ENCODE measurements around the gene CACNG4. TPM values are rescaled to one million over a fixed set of nuclear protein-coding genes. Genes with fewer than 3 reads are reported as not detected.

Gene CACNG4
- total RNA-seq, 1 experiment from 2014 or later, result 40.3 TPM

DNA sequence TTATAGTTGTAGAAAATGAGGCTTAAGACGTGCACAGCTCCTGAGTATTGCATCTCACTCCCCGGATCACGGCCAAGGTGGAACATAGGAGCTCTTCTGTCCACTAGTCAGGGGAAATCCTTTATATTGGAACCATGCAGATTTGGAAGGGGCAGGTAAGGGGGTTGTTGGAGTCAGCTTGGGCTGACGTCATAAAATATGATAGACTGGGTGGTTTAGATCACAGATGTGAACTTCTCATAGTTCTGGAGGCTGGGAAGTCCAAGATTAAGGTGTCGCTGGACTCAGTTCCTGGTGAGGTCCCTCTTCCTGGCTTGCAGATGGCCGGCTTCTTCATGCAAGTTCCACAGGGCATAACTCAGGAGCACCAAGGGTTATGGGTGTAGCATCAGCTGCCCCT lies 5.6 kb downstream of the CACNG4 start:
- H3K36me3 ChIP-seq (ENCODE audit: control insufficient read depth, insufficient read depth, low read length), result no peaks in the 10 kb centered on the region; the same call in 1 of the 2 replicates
- peaks cover 14% of the 10 kb centered on the region for H3K4me1 ChIP-seq (ENCODE audit: control insufficient read depth, insufficient read depth, low read length)
- TF ChIP-seq SIN3A (IDR thresholded peaks at IDR 0.05; ENCODE audit: borderline replicate concordance, insufficient read depth, low read depth, low read length) (no peak), TCF7L2 (IDR thresholded peaks at IDR 0.05; ENCODE audit: low read depth, low read length) (no peak), POLR2AphosphoS5 (IDR thresholded peaks at IDR 0.05; ENCODE audit: low read depth, low read length) (no peak)
- TF ChIP-seq, protein P1, sequence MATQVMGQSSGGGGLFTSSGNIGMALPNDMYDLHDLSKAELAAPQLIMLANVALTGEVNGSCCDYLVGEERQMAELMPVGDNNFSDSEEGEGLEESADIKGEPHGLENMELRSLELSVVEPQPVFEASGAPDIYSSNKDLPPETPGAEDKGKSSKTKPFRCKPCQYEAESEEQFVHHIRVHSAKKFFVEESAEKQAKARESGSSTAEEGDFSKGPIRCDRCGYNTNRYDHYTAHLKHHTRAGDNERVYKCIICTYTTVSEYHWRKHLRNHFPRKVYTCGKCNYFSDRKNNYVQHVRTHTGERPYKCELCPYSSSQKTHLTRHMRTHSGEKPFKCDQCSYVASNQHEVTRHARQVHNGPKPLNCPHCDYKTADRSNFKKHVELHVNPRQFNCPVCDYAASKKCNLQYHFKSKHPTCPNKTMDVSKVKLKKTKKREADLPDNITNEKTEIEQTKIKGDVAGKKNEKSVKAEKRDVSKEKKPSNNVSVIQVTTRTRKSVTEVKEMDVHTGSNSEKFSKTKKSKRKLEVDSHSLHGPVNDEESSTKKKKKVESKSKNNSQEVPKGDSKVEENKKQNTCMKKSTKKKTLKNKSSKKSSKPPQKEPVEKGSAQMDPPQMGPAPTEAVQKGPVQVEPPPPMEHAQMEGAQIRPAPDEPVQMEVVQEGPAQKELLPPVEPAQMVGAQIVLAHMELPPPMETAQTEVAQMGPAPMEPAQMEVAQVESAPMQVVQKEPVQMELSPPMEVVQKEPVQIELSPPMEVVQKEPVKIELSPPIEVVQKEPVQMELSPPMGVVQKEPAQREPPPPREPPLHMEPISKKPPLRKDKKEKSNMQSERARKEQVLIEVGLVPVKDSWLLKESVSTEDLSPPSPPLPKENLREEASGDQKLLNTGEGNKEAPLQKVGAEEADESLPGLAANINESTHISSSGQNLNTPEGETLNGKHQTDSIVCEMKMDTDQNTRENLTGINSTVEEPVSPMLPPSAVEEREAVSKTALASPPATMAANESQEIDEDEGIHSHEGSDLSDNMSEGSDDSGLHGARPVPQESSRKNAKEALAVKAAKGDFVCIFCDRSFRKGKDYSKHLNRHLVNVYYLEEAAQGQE (IDR thresholded peaks at IDR 0.05; ENCODE audit: insufficient read depth in 1 of 2, low read depth in 2 of 2, low read length in 1 of 2), result no peak
- TF ChIP-seq, protein P2, sequence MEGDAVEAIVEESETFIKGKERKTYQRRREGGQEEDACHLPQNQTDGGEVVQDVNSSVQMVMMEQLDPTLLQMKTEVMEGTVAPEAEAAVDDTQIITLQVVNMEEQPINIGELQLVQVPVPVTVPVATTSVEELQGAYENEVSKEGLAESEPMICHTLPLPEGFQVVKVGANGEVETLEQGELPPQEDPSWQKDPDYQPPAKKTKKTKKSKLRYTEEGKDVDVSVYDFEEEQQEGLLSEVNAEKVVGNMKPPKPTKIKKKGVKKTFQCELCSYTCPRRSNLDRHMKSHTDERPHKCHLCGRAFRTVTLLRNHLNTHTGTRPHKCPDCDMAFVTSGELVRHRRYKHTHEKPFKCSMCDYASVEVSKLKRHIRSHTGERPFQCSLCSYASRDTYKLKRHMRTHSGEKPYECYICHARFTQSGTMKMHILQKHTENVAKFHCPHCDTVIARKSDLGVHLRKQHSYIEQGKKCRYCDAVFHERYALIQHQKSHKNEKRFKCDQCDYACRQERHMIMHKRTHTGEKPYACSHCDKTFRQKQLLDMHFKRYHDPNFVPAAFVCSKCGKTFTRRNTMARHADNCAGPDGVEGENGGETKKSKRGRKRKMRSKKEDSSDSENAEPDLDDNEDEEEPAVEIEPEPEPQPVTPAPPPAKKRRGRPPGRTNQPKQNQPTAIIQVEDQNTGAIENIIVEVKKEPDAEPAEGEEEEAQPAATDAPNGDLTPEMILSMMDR (IDR thresholded peaks at IDR 0.05), result no peak
- no peaks in the 10 kb centered on the region for H3K9me3 ChIP-seq (ENCODE audit: control insufficient read depth, insufficient read depth, low read depth, low read length)
- ChIA-PET POLR2A (no interaction called here), CTCF (no interaction called here)
- H3K27ac ChIP-seq (ENCODE audit: low read length), result no peak overlapping the region
- H3K27me3 ChIP-seq (ENCODE audit: control insufficient read depth, insufficient read depth, low read length), result no peaks in the 10 kb centered on the region
- in situ Hi-C loops (cut with HindIII; ENCODE audit: low pct_unique_long_range_greater_than_20kb, low sequenced_read_pairs), result no loop called here
- intact Hi-C loops (cut with micrococcal nuclease; ENCODE audit: unreplicated experiment), result no loop called here
- ATAC-seq, result no peak
- BruUV-seq (replicated peaks), result no TSS peak
- no peak overlapping the region for H3K4me3 ChIP-seq (ENCODE audit: low read depth in 2 of 2, low read length in 2 of 2)
- no peak for DNase-seq (ENCODE audit: low read depth, low spot score)

DNA sequence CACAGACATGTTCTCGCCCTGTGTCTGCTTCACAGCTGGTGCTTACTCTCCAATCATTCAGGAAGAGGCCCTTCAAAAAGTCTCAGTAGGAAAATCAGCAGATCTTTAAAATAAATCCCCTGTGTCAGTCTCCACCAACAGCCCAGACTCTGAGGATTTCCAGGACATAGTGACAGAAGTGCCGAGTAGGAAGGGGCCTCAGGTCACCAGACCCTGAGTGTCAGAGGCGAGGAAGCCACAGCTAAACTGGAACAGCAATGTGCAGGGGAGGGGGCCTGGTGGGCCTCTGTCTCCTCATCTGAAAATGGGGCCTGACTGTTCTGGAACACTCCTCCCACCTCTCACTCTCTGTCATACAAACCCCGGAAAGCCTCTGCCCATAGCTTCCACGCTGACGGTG lies 6.3 kb downstream of the CACNG4 start:
- intact Hi-C loops (cut with micrococcal nuclease; ENCODE audit: unreplicated experiment), result no loop called here
- POLR2A ChIA-PET, result no interaction called here
- CTCF ChIA-PET, result no interaction called here
- Histone ChIP-seq H3K36me3 (ENCODE audit: control insufficient read depth, insufficient read depth, low read length) (no peaks in the 10 kb centered on the region; the same call in 1 of the 2 replicates), H3K4me3 (ENCODE audit: low read depth in 2 of 2, low read length in 2 of 2) (no peak overlapping the region), H3K9me3 (ENCODE audit: control insufficient read depth, insufficient read depth, low read depth, low read length) (no peaks in the 10 kb centered on the region), H3K27ac (ENCODE audit: low read length) (no peak overlapping the region), H3K4me1 (ENCODE audit: control insufficient read depth, insufficient read depth, low read length) (peaks cover 18% of the 10 kb centered on the region), H3K27me3 (ENCODE audit: control insufficient read depth, insufficient read depth, low read length) (no peaks in the 10 kb centered on the region)
- DNase-seq (ENCODE audit: low read depth, low spot score) (no peak), ATAC-seq (no peak)
- TF ChIP-seq, protein P1 (IDR thresholded peaks at IDR 0.05; ENCODE audit: insufficient read depth in 1 of 2, low read depth in 2 of 2, low read length in 1 of 2), result no peak
- no peak for TF ChIP-seq SIN3A (IDR thresholded peaks at IDR 0.05; ENCODE audit: borderline replicate concordance, insufficient read depth, low read depth, low read length)
- no TSS peak for BruUV-seq (replicated peaks)
- in situ Hi-C loops (cut with HindIII; ENCODE audit: low pct_unique_long_range_greater_than_20kb, low sequenced_read_pairs), result no loop called here

All from Panc1 (cell line).